ENCODE measurements around the gene KRTAP5-3. TPM values are rescaled to one million over a fixed set of nuclear protein-coding genes. Genes with fewer than 3 reads are reported as not detected.

The KRTAP5-3 gene
- total RNA-seq, 4 donors from 2014 or later = not detected

DNA sequence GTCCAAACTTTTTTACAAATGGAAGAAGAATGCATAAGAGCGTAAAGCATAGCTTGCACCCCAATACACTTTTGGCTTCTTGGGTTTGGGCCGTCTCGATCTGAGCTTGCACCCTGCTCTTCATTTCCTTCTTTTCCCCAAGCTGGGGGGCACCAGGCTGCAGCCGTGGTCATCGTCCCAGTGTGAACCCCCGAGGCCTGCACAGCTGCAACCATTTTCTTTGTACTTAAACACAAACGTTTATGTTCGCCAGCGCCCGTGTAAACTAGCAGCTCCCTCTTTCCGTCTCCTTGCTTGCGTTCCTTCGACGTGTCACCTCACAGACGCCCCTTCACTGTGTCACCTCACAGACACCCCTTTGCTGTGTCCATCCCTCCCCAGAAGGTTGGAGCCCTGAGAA lies 31.4 kb upstream of the KRTAP5-3 start:
- Histone ChIP-seq H3K9me3 (no peaks in the 10 kb centered on the region), H3K27me3 (peaks cover 22% of the 10 kb centered on the region), H3K4me3 (no peak overlapping the region), H3K27ac (peak overlapping the region in 3 of 4 donors; percentile 22 to 63 (median 59)), H3K4me1 (peaks cover 0 to 22% (median 10%) of the 10 kb centered on the region in 4 donors), H3K36me3 (no peaks in the 10 kb centered on the region)
- WGBS, 2 donors (ENCODE audit: low coverage in 1 of 2) = 36% methylated on average over 15 of the region's 15 CpGs; no CpG with 5 or more reads in 1 of the 2 donors
- intact Hi-C loops (cut with DNase I; ENCODE audit: low total_unique reads) (no loop called here), in situ Hi-C loops (cut with MboI; ENCODE audit: low pct_ligation_motif_present in 1 of 4, low pct_unique_long_range_greater_than_20kb in 1 of 4, low sequenced_read_pairs in 3 of 4) (no loop called here)
- DNase-seq = no peak
- TF ChIP-seq EP300 (IDR thresholded peaks at IDR 0.05; ENCODE audit: low read depth) = no peak
- TF ChIP-seq POLR2A (IDR thresholded peaks at IDR 0.05) = no peak
- TF ChIP-seq POLR2AphosphoS5 (IDR thresholded peaks at IDR 0.05) = no peak
- TF ChIP-seq, protein P1, sequence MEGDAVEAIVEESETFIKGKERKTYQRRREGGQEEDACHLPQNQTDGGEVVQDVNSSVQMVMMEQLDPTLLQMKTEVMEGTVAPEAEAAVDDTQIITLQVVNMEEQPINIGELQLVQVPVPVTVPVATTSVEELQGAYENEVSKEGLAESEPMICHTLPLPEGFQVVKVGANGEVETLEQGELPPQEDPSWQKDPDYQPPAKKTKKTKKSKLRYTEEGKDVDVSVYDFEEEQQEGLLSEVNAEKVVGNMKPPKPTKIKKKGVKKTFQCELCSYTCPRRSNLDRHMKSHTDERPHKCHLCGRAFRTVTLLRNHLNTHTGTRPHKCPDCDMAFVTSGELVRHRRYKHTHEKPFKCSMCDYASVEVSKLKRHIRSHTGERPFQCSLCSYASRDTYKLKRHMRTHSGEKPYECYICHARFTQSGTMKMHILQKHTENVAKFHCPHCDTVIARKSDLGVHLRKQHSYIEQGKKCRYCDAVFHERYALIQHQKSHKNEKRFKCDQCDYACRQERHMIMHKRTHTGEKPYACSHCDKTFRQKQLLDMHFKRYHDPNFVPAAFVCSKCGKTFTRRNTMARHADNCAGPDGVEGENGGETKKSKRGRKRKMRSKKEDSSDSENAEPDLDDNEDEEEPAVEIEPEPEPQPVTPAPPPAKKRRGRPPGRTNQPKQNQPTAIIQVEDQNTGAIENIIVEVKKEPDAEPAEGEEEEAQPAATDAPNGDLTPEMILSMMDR (IDR thresholded peaks at IDR 0.05) = no peak

DNA sequence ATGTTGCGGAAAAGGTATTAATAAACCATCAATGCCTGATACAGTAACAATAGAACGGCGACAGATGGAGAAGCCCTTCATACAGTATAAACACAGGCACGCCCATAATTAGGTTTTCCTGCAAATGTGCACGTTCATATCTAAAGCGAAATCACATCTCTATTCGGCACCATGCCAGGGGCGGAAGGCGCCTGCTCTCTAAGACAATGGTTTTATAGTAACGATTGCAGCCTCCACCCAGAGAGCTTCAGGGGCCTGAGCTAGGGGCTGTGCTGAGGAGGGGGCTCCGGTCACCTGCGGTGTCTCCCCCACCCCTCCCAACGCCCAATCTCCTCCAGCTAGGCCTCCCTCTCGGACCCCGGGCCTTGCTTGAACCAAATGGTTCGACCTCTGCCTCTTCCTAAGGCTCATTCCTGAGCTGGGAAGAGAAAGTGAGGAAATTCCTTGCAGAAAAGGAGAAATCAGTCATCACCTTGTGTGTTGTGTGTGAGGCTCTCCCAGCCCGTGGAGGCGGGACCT lies 30.9 kb upstream of the KRTAP5-3 start:
- Histone ChIP-seq H3K4me1 (peaks cover 0 to 22% (median 10%) of the 10 kb centered on the region in 4 donors), H3K27ac (peak overlapping the region; percentile 22 to 63 (median 52)), H3K27me3 (peaks cover 22% of the 10 kb centered on the region), H3K4me3 (no peak overlapping the region), H3K36me3 (no peaks in the 10 kb centered on the region), H3K9me3 (no peaks in the 10 kb centered on the region)
- in situ Hi-C loops (cut with MboI; ENCODE audit: low pct_ligation_motif_present in 1 of 4, low pct_unique_long_range_greater_than_20kb in 1 of 4, low sequenced_read_pairs in 3 of 4) = no loop called here
- WGBS, 2 donors (ENCODE audit: low coverage in 1 of 2) = 14 to 30% methylated on average over 15 to 18 of the region's 18 CpGs
- peak; percentile 85 for DNase-seq
- TF ChIP-seq EP300 (IDR thresholded peaks at IDR 0.05; ENCODE audit: low read depth) (no peak), POLR2AphosphoS5 (IDR thresholded peaks at IDR 0.05) (peak in 2 of 3 donors; percentile 21 to 39), POLR2A (IDR thresholded peaks at IDR 0.05) (no peak)
- TF ChIP-seq, protein P1 (IDR thresholded peaks at IDR 0.05) = no peak
- intact Hi-C loops (cut with DNase I; ENCODE audit: low total_unique reads) = no loop called here

DNA sequence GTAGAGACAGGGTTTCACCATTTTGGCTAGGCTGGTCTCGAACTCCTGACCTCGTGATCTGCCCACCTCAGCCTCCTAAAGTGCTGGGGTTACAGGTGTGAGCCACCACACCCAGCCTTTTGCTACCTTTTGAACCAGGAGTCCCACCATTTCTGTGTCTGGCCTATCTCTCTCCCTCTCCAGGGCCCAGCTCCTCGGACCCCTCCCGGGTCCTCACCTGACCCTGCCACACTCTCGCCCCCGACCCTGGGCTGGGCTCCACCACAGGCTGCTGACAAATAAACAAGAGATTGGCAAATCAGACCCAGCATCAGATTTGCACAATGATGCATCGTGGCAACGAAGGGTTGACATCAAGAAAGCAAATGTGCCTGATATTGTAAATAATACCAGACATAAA lies 30.1 kb upstream of the KRTAP5-3 start:
- 63% methylated on average over 8 of the region's 8 CpGs; no CpG with 5 or more reads in 1 of the 2 donors for WGBS, 2 donors (ENCODE audit: low coverage in 1 of 2)
- Histone ChIP-seq H3K27ac (peak overlapping the region in 2 of 4 donors; percentile 22 to 63), H3K36me3 (no peaks in the 10 kb centered on the region), H3K4me3 (no peak overlapping the region), H3K4me1 (peaks cover 0 to 22% (median 10%) of the 10 kb centered on the region in 4 donors), H3K9me3 (no peaks in the 10 kb centered on the region), H3K27me3 (peaks cover 22% of the 10 kb centered on the region)
- in situ Hi-C loops (cut with MboI; ENCODE audit: low pct_ligation_motif_present in 1 of 4, low pct_unique_long_range_greater_than_20kb in 1 of 4, low sequenced_read_pairs in 3 of 4) (no loop called here), intact Hi-C loops (cut with DNase I; ENCODE audit: low total_unique reads) (no loop called here)
- DNase-seq = no peak
- no peak for TF ChIP-seq POLR2A (IDR thresholded peaks at IDR 0.05)

DNA sequence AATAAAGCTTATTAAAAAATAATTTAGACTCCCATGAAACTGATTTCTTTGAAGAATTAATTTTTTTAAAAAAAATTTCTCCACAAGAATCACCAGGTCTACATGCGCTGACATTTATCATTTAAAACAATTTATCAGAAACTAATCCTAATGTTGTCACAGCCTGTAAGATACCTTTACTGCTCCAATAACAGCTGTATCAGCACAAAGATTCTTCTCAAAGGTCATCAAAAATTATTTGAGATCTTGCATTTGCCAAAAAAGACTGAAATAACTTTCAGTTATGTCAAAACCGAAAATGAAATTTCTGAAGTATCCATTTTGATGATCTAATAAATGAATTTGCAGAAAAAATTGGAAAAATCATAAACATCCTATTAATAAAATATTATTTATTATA lies 29.4 kb upstream of the KRTAP5-3 start:
- no peak overlapping the region for H3K4me3 ChIP-seq
- no peak overlapping the region for H3K27ac ChIP-seq
- no peak for DNase-seq
- no peaks in the 10 kb centered on the region for H3K9me3 ChIP-seq
- peaks cover 23% of the 10 kb centered on the region for H3K27me3 ChIP-seq
- H3K36me3 ChIP-seq = no peaks in the 10 kb centered on the region
- WGBS, 2 donors (ENCODE audit: low coverage in 1 of 2) = 93% methylated on average over 2 of the region's 2 CpGs
- in situ Hi-C loops (cut with MboI; ENCODE audit: low pct_ligation_motif_present in 1 of 4, low pct_unique_long_range_greater_than_20kb in 1 of 4, low sequenced_read_pairs in 3 of 4) (no loop called here), intact Hi-C loops (cut with DNase I; ENCODE audit: low total_unique reads) (no loop called here)
- TF ChIP-seq, protein P1 (IDR thresholded peaks at IDR 0.05) = no peak
- TF ChIP-seq POLR2AphosphoS5 (IDR thresholded peaks at IDR 0.05) = no peak
- no peak for TF ChIP-seq POLR2A (IDR thresholded peaks at IDR 0.05)
- TF ChIP-seq EP300 (IDR thresholded peaks at IDR 0.05; ENCODE audit: low read depth) = no peak
- H3K4me1 ChIP-seq = peaks cover 0 to 22% (median 10%) of the 10 kb centered on the region in 4 donors
